ENCODE measurements around the gene ZIC1. TPM values are rescaled to one million over a fixed set of nuclear protein-coding genes. Genes with fewer than 3 reads are reported as not detected.

ZIC1 gene
- total RNA-seq, 1 experiment from 2014 or later, result not detected

DNA sequence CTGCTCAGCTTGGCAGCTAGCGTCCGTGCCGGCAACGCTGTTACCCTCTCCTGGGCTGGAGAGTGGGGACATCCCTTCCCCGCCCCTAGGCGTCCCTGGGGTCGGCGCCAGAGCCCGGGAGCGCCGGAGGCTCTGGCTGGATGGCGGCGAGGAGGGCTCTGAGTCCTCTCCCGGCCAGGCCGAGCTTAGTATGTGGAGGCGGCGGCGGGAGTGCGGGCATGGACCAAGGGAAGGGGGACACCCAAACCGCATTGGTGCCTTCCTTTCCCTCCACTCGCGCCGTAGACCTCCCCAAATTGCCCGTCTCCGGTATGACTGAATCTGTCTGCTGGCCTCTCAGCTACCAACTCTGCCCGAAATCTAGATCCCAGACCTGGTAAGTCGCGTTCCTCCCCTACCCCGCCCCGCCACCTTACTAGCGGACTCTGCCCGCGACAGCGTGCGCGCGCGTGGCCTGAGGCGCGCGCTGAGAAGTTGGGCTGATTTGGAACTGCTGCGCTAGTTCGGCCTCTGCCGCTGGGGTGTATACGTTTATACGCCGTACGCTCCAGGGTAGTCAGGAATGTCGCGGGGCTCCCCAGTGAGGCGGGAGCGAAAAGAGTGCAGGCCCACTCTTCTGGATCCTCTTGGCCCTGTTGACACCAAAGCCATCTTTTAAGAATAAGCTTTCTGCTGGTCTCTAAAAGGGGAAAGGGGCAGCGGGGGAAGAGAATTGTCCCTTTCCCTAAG, 12.2 kb downstream of the ZIC1 start:
- DNase-seq (ENCODE audit: low read depth), result no peak

DNA sequence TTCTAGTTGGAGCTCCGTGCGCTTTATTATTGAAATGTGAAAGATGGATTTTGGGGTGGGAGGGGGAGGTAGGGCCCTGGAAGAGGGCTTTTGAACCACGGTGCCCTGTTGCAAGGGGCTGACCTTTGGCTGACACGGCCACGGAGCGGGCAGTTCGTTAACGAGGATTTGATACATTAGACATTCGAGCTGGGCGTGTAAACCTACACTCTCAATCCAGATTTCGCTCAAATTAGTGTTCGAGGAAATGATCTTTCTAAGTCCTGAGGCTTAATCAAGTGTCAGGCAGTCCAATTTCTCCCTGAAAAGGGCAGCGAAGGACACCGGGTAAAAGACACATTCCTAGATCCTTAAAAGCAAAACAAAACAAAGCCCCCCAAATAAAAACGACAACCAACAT, 13.0 kb downstream of the ZIC1 start:
- no peak for DNase-seq (ENCODE audit: low read depth)

DNA sequence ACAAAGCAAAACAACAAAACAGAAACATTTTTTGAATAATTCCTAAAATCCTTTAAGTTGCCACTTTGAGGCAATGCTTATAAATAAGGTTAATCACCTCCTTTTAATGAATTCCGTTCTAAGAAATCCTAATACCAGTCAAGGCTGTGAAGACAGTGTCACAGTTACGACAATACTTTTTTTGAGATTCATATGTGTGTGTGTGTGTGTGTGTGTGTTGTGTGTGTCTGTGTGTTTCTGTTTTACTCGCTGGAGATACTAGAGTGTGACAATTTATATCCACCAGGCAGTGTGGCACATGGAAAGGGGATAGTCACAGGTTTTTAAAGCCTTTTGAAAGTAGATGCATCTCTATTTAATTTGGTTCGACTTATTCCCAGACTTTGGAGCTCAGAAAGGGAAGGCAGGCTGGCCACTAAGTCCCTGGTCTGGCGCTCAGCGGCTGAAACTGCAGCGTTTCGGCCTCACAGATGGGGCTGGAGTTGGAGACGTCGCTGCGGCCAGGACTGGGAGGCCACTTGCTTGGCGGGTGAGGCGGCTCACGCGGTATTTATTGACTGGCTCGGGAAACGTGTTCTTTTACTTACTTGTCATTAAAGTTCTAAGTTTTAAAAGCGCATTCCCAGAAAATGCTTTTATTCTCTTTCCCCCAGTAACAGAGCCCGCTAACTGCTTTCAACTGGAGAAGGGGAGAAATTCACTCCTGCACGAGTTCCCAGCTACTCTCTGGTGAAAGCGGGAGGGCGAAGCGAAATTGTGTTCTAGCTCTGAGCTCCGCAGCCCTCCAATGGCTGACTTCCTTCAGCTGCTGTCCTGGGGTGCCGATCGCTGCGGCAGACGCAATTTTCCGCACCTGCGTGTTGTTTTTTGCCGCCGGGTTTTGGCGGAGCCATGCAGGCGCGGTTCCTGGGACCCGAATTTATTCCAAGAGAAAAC, 13.7 kb downstream of the ZIC1 start:
- no peak for DNase-seq (ENCODE audit: low read depth)

DNA sequence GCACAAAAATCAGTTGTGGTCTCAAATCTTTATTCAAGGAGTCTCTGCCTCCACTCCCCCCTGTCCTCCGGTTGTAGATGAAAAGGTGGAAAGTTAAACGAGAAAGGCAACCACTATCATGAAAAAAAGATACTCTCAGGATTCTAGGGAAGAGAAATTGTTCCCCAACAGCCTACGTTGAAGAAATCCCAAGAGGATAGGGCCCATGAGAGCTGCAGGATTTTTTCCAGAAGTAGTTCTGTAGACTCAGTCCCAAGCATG, 14.3 kb downstream of the ZIC1 start:
- no peak for DNase-seq (ENCODE audit: low read depth)

DNA sequence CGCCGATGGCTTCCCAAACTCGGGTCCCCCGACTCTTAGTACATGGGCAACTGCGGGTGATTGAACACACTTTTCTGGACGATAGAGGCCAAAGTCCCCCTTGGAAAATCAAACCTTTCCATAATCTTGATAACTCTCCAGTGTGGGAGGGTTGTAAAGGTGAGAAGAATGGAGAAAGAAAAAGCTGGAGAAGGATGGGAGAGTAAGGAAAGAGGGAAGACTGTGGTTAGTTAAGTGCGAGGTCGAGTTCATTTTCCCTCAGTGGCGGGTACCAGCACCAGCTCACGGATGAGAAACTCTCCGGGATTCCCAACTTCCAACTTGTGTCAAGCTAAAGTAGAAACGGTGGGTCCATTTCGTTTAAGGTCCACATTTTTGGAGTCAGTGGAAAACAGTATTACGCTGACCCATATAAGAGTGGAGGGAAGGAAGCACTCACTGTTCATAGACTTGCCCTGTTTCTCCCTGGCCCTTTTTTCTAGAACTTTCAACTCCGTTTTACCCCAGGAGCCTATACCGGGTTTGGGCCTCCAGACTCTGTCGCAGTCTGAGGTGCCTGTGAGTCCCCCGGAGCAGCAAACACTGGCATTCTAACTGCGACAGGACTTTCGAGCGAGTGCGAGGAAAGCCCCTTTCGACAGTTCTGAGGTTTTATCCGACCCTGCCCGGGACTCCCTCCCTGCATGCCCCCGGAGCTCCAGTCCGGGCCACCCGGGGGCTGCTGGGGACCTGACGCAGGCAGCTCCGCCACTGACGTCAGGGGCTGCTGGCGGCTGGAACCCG, 14.8 kb downstream of the ZIC1 start:
- DNase-seq (ENCODE audit: low read depth), result no peak

DNA sequence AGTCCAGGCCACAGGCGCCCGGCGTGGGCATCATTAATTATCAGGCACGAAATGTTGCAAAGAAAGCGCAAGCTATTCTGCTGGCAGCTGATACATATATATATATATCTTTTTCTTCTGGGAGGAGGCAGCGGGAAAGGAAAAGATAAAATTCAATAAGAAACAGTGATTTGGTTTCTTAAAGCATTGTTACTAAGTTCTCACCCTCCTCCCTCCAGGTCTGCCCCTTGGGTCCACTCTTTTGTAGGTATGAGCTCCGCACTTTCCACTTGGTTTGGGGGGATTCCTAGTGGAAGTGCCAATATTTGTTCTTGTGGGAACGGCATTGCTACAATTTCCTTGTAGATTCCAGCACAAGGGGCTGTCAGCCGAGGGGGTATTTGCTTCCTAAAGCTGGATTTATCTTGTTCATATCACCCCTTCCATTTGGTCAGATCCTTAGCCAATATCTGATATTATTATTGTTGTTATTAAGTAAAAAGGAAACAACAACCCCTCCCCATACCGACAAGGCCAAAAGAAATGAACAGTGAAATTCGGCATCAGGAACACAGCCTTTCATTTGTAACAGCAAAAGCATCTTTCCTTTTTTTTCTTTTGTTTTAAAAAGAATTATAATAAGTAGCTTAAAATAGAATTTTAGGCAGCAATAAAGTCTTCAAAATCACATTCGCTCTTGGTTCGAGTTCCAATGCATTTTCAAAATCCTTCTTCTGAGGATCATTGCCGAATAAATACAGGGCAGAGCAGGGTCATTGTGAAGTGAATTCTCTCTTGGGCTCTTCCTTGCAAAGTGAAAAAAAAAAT, 15.6 kb downstream of the ZIC1 start:
- no peak for DNase-seq (ENCODE audit: low read depth)

DNA sequence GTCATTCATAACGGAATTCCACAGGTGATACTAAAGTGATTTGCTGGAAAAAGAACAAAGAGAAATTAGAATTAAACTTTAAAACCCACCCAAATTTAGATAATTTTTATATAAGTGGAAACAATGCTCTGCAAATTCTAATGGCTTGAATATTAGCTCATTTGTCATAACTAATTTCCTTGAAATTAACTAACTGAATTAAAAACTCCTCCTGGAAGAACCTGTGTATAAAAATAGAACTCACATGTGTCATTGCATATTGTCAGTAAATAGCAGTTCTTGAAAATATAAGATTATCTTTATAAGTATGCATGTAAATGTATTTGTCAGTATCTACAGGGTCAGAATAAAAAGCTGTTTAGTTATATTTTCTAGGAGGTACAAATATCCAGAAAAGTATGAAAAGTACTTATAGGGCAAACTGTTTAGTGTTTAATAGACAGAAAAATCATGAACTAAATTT, 16.3 kb downstream of the ZIC1 start:
- DNase-seq (ENCODE audit: low read depth), result no peak

DNA sequence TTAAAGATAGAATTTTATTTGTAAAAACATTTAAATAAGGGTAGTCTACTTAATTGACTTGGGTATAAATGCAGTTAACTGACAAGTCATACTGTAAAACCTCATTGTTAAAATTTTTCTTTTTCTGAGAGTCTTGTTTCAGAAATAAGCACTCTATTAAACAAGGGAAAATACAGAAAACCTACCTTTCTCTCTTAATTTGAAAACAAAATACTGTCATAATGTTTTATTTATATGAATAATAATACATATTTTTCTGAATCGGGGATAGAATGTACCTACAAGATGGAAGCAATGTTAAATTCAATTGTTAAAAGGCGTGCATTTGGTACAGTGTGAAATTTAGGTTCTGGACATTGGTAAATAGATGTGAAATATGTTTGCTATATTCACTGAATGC, 17.8 kb downstream of the ZIC1 start:
- DNase-seq (ENCODE audit: low read depth), result no peak

DNA sequence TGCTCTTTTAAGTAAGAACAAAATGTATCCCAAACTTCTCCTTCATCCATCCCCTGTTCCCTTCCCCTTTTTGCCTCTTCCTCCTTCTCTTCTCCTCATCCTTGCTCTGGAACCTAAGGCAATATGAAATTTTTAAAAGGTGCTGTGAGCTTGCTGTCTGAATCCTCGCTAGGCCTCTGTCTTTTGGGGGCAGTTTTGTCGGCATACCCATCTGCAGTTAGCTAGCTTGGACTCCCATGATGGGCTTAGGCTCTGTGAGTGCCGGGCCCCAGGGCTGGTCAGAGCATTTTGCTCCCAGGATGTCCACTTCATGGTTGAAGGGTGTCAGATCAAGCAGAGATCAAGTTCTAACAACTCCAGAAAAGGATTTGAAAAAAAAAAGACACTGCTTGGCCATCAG, 18.6 kb downstream of the ZIC1 start:
- no peak for DNase-seq (ENCODE audit: low read depth)

DNA sequence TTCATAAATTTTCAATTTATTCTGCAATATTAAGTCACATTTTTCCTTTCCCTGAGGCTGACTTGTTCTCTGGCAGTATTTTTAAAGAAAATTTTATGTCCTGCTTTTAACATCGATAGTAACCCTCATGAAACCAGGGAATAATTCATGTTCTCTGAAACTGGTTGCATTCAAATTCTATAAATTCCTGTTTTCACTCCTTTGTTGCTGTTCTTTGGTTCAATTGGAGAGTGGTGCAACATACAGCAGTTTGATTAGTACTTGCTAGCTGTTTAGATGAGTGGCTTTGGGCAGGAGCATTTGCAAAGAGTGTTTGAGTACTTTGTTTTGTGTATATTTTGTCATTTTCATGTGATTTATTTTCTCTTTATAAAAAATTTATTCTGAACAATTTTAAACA, 19.2 kb downstream of the ZIC1 start:
- no peak for DNase-seq (ENCODE audit: low read depth)

DNA sequence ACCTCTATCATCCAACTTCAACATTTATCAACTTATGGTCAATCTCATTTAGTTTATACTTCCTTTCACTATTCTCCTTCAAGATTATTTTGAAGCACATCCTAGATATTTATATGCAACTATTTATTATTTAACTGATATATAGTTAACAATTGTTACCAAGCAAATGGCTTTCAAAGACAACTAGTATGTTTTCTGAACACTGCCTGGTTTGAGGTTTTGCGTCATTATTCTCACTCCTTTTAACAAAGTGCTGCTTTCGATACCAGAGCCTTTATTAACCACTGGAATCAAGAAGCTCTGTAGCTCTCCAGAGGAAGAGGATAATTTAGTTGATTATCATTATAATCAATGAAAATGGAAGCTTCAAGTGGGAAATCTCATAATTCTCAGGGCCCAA, 19.6 kb downstream of the ZIC1 start:
- no peak for DNase-seq (ENCODE audit: low read depth)

DNA sequence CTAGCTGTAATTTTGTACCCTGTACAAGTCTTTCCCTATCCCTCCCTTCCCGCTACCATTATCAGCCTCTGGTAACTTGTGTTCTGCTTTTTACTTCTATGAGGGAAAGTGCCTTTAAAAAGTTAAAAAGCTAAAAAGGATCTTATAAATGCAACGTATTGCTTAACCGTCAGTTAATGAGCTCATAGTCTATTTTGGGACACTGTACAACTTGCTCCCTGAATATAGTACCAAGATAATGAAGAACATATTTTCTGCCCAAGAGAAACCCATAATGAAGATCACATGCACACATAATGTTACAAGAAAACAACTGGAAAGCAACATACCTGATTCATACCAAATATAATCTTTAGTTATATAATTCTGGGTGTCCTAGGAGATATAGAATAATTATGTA, 22.6 kb downstream of the ZIC1 start:
- no peak for DNase-seq (ENCODE audit: low read depth)

DNA sequence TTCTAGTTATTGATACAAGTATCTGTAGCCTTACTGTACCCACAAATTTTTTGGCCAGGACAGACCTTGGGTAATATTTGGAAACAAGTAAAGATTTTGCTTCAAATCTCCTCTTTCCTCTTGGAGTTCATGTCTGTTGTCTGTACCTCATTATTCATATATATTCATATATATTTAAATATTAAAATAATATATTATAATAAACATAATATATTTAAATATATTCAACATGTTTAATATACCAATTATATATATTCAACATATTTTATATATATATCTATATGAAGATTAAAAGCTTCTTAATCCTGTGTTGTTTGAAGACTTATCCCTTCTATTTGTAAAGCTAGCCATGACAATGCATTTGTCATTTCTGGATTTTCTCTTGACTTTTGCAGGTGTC, 38.1 kb downstream of the ZIC1 start:
- no peak for DNase-seq (ENCODE audit: low read depth)

DNA sequence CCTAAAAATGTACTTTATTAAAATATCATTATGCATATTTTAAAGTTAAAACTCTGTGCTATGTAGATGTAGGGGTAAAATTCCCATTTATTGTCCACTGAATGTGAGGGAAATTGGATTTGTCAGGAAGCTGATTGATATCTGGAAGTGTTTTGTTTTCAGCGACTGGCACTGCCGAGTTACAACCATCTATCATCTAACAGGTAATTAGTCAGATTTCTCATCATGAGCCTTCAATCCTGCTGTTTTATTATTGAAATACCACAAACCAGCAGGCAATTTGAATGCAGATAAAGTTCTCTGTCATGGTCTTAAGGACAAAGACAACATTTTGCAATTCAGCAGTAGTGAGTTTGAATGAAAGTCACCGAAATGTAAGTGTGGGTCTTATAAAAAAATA, 40.5 kb downstream of the ZIC1 start:
- no peak for DNase-seq (ENCODE audit: low read depth)

DNA sequence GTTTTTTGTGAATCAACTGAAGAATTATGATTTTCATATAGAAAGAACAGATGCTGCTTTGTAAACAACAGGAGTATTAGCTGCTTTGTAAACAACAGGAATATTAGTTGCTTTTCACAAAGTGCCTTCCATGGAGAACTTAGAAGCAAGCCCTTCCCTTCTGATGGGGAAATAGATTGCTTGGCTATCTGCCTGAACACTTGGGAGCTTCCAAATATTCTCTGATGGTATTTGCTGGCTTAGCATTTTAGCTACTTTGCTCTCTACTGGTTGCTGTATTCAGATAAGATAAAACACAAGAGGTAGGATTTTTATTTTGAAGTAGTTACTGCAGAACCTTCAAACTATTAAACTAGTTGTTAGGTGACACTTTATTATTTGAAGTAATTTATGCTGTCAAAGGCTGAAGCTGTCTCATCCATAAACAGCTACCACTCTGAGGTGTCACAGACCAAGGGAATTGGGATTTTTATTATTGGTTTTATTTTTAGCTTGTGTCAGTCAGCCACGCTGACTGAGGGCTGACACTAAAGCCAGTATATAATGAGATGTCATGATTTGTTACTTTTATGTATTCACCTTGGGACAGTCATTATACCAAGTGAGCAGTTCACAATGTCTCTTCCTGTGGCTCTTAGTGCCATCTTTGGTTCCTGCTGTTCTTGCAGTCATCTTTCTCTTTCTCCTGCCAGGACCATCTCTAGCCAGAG, 50.0 kb downstream of the ZIC1 start:
- no peak for DNase-seq (ENCODE audit: low read depth)

DNA sequence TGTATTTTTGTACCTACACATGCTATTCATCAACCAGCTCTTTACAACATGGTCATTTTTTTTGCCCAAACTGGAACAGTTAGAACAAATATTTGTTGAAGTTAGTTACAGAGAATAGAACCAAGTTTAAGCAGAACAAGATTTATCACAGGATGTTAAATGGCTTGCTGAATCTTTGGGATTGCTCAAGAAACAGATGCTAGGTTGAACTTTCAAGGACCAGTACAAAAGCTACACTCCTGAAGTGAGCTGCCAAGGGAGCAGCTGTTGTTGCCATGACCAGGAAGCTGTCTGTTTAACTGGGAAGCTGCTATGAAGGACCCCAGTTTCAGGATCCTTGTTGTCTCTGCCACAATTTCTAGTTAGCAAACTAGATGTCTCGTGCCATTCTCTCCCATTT, 53.7 kb downstream of the ZIC1 start:
- DNase-seq (ENCODE audit: low read depth), result no peak

Measured in HT1080 (cell line).